SKM-1 treated with dmso at 0.1 percent for 144 hours (cell line): ENCODE results near the gene KLHDC7B.

Experiments used
- DNase-seq: peaks from one replicate; lab custom pipeline; 2025; ENCODE audit not compliant: unreplicated experiment; lab: John Stamatoyannopoulos, UW

Gene KLHDC7B

GRCh38 chr22:50547263-50547985, 1.7 kb downstream of the KLHDC7B start:
- DNase-seq: no peak

GRCh38 chr22:50548040-50548920, 2.6 kb downstream of the KLHDC7B start:
- no peak for DNase-seq

- no peak for DNase-seq
Observed at GRCh38 chr22:50548921-50549790, 3.5 kb downstream of the KLHDC7B start.

- DNase-seq: no peak
Observed at GRCh38 chr22:50550395-50550794, 4.7 kb downstream of the KLHDC7B start.

- no peak for DNase-seq
Observed at GRCh38 chr22:50551160-50551752, 5.6 kb downstream of the KLHDC7B start.

- no peak for DNase-seq
Observed at GRCh38 chr22:50553310-50553709, 7.6 kb downstream of the KLHDC7B start.

- no peak for DNase-seq
Observed at GRCh38 chr22:50556703-50557102, 11.0 kb downstream of the KLHDC7B start.

GRCh38 chr22:50560034-50560433, 14.3 kb downstream of the KLHDC7B start:
- DNase-seq: no peak

GRCh38 chr22:50561401-50562358, 16.0 kb downstream of the KLHDC7B start:
- DNase-seq: no peak

- peak; percentile 96 for DNase-seq
Observed at GRCh38 chr22:50562523-50563412, 17.1 kb downstream of the KLHDC7B start, which contains the start of gene SYCE3. TSS of gene SYCE3 (minus strand) at chr22:50562919. CDS start at chr22:50556405, 6,514 bp downstream.

GRCh38 chr22:50563413-50564160, 17.9 kb downstream of the KLHDC7B start:
- DNase-seq: no peak

- DNase-seq: no peak
Observed at GRCh38 chr22:50564289-50564688, 18.6 kb downstream of the KLHDC7B start.

- DNase-seq: no peak
Observed at GRCh38 chr22:50567721-50568252, 22.1 kb downstream of the KLHDC7B start.

- DNase-seq: no peak
Observed at GRCh38 chr22:50568626-50569025, 22.9 kb downstream of the KLHDC7B start.

GRCh38 chr22:50569041-50569459, 23.4 kb downstream of the KLHDC7B start:
- DNase-seq: no peak

- DNase-seq: no peak
Observed at GRCh38 chr22:50569896-50570535, 24.3 kb downstream of the KLHDC7B start.

GRCh38 chr22:50570861-50571260, 25.2 kb downstream of the KLHDC7B start:
- no peak for DNase-seq
